GM23338 (cell line): Measurements from ENCODE around the gene SLC35G2. TPM values are rescaled to one million over a fixed set of nuclear protein-coding genes. Genes with fewer than 3 reads are reported as not detected.
"Not testable (repeated sequence)": the region's sequence is repeated elsewhere in the genome, so short reads cannot be mapped to it uniquely, and the experiment has no call there.

Source experiments
- ATAC-seq: fragments of 200-7000 bp; cut with Tn5 transposase; 3 replicates; pipeline ENCODE4 v1.9.1; 2020
- DNase-seq: peaks from one replicate; pipeline ENCODE4 v3.0.0-alpha.2; 2015; ENCODE audit warnings: low spot score
- H2AFZ ChIP-seq: fragments of 200-600 bp; sonication (generic); 2 replicates; pipeline ENCODE4 v1.8.0; 2016; ENCODE audit warnings: antibody characterized with exemption, mild to moderate bottlenecking, moderate library complexity
- H3F3A ChIP-seq: fragments of 200-600 bp; sonication (generic); replicated peaks from 2 replicates; pipeline ENCODE4 v1.8.0; 2017; ENCODE audit warnings: antibody characterized with exemption, mixed run types, low read depth
- H3K27ac ChIP-seq: fragments of 200-600 bp; sonication (generic); 2 replicates; pipeline ENCODE4 v1.6.1; 2016; ENCODE audit warnings: low read depth
- H3K27me3 ChIP-seq: fragments of 200-600 bp; sonication (generic); 2 replicates; pipeline ENCODE4 v1.8.0; 2016; ENCODE audit warnings: mild to moderate bottlenecking, mixed run types, moderate library complexity; ENCODE audit not compliant: insufficient read depth
- H3K36me3 ChIP-seq: fragments of 200-600 bp; sonication (generic); 2 replicates; pipeline ENCODE4 v1.8.0; 2016; ENCODE audit warnings: mild to moderate bottlenecking; ENCODE audit not compliant: insufficient read depth
- H3K4me1 ChIP-seq: fragments of 200-600 bp; sonication (generic); 2 replicates; pipeline ENCODE4 v1.8.0; 2016; ENCODE audit warnings: mild to moderate bottlenecking, moderate library complexity; ENCODE audit not compliant: insufficient read depth
- H3K4me2 ChIP-seq: fragments of 200-600 bp; sonication (generic); 2 replicates; pipeline ENCODE4 v1.7.1; 2017; ENCODE audit warnings: mixed run types
- H3K4me3 ChIP-seq: fragments of 200-600 bp; sonication (generic); 2 replicates; pipeline ENCODE4 v1.6.1; 2016; ENCODE audit warnings: mixed run types
- H3K79me2 ChIP-seq: fragments of 200-600 bp; sonication (generic); replicated peaks from 2 replicates; pipeline ENCODE4 v1.8.0; 2017; ENCODE audit warnings: mild to moderate bottlenecking; ENCODE audit not compliant: insufficient read depth
- H3K9me2 ChIP-seq: fragments of 200-600 bp; sonication (generic); 2 replicates; pipeline ENCODE4 v1.8.0; 2017; ENCODE audit not compliant: insufficient read depth
- H4K20me1 ChIP-seq: fragments of 200-600 bp; sonication (generic); replicated peaks from 2 replicates; pipeline ENCODE4 v1.8.0; 2017; ENCODE audit warnings: mild to moderate bottlenecking; ENCODE audit not compliant: insufficient read depth
- H3K27ac Mint-ChIP-seq: 2 replicates; pipeline ENCODE4 v1.8.0; 2020; ENCODE audit warnings: inconsistent platforms, mild to moderate bottlenecking, moderate library complexity, mixed read lengths
- H3K27me3 Mint-ChIP-seq: 3 replicates; pipeline ENCODE4 v1.8.0; 2022; ENCODE audit warnings: low read depth, mild to moderate bottlenecking, moderate library complexity, mixed read lengths, inconsistent platforms; ENCODE audit not compliant: insufficient read depth, poor library complexity
- H3K36me3 Mint-ChIP-seq: 3 replicates; pipeline ENCODE4 v1.8.0; 2021; ENCODE audit warnings: low read depth, mild to moderate bottlenecking, inconsistent platforms, moderate library complexity, mixed read lengths
- H3K4me1 Mint-ChIP-seq: 3 replicates; pipeline ENCODE4 v1.8.0; 2020; ENCODE audit warnings: mild to moderate bottlenecking, inconsistent platforms, mixed read lengths
- H3K4me3 Mint-ChIP-seq: 3 replicates; pipeline ENCODE4 v1.8.0; 2021; ENCODE audit warnings: moderate library complexity, mild to moderate bottlenecking, inconsistent platforms, mixed read lengths
- H3K9me3 Mint-ChIP-seq: 3 replicates; pipeline ENCODE4 v1.8.0; 2020; ENCODE audit warnings: moderate library complexity, mild to moderate bottlenecking, inconsistent platforms, mixed read lengths
- CREB1 ChIP-seq: fragments of 250-450 bp; sonication (Bioruptor Pico); IDR thresholded peaks from 2 replicates; pipeline ENCODE4 v1.5.0; 2020; ENCODE audit warnings: low read depth, mild to moderate bottlenecking, moderate library complexity
- JUNB ChIP-seq: IDR thresholded peaks from one replicate; pipeline ENCODE4 v1.6.1; 2016; ENCODE audit warnings: antibody characterized with exemption; ENCODE audit not compliant: unreplicated experiment
- NANOG ChIP-seq: IDR thresholded peaks from 2 replicates; pipeline ENCODE4 v1.6.1; 2016; ENCODE audit warnings: antibody characterized with exemption, borderline replicate concordance
- POLR2AphosphoS5 ChIP-seq: IDR thresholded peaks from 2 replicates; pipeline ENCODE4 v1.6.1; 2016; ENCODE audit warnings: antibody characterized with exemption, low read depth
- STAT1 ChIP-seq: IDR thresholded peaks from one replicate; pipeline ENCODE4 v1.6.1; 2016; ENCODE audit warnings: antibody characterized with exemption; ENCODE audit not compliant: unreplicated experiment
- ZNF114 ChIP-seq: fragments of 250-450 bp; sonication (Bioruptor Pico); IDR thresholded peaks from 2 replicates; pipeline ENCODE4 v1.5.0; 2020; ENCODE audit warnings: mild to moderate bottlenecking, moderate library complexity
- polyA plus RNA-seq: library from polyadenylated mRNA; unstranded; fragments of >200 nt; fragmentation: Nextera tagmentation; extraction: Ambion mirVana; gene quantifications from 2 replicates; pipeline ENCODE4 v1.2.1, GENCODE V29; 2016
- total RNA-seq: library from RNA; depleted of rRNA; stranded (reverse); fragments of >200 nt; shearing (Covaris generic); gene quantifications from 2 replicates; pipeline ENCODE4 v1.2.3, GENCODE V29; 2014
- TF ChIP-seq, protein P1 (sequence below): IDR thresholded peaks from 2 replicates; pipeline ENCODE4 v1.6.1; 2016; ENCODE audit warnings: antibody characterized with exemption
- TF ChIP-seq, protein P2 (sequence below): fragments of 250-450 bp; sonication (Bioruptor Pico); IDR thresholded peaks from 2 replicates; pipeline ENCODE4 v1.5.0; 2020; ENCODE audit warnings: mild to moderate bottlenecking, moderate library complexity

Gene SLC35G2
- total and polyA plus RNA-seq, 2 experiments from 2014 or later = 6.8 to 8.8 TPM

DNA sequence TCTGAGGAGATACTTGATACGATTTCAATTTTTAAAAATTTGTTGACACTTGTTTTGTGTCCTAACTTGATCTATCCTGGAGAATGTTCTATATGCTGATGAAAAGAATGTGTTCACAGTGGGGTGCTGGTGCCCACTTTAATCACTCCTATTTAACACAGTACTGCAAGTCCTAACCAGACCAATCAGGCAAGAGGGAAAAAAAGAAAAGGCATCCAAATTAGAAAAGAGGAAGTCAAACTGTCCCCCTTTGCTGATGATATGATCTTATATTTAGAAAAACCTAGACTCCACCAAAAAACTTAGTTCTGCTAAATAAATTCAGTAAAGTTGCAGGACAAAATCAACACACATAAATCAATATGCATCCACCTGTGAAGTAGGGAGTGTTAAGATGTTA lies 83.6 kb downstream of the SLC35G2 start:
- ATAC-seq = peak; percentile 28
- H3K27me3 Mint-ChIP-seq, DNase-seq, H2AFZ ChIP-seq, H3K27me3 ChIP-seq, H3K4me3 ChIP-seq, H3K9me3 Mint-ChIP-seq, H3K9me2 ChIP-seq, H3K36me3 ChIP-seq, H3K4me3 Mint-ChIP-seq, H3F3A ChIP-seq: not testable (repeated sequence)
- Mint-ChIP-seq H3K36me3 (peaks cover 12% of the 10 kb centered on the region), H3K4me1 (peaks cover 58% of the 10 kb centered on the region), H3K27ac (peak overlapping the region; percentile 94)
- Histone ChIP-seq H3K4me1 (peaks cover 51% of the 10 kb centered on the region), H4K20me1 (peaks cover 18% of the 10 kb centered on the region), H3K27ac (peak overlapping the region; percentile 72; the same call in 1 of the 2 replicates), H3K4me2 (peak overlapping the region; percentile 52), H3K79me2 (peaks cover 100% of the 10 kb centered on the region)

DNA sequence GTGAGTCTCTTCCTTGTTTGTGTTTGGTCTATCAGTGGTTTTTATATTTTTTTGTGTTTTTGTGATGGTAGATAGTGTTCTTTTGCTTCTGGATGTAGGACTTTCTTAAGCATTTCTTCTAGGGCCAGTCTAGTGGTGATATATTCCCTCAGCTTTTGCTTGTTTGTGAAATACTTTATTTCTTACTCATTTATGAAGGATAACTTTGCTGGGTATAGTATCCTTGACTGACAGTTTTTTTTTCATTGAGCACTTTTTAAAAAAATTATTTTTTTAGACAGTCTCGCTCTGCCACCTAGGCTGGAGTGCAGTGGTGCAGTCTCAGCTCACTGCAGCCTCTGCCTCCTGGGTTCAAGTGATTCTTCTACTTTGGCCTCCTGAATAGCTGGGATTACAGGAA lies 85.0 kb downstream of the SLC35G2 start:
- H3K9me2 ChIP-seq = no peaks in the 10 kb centered on the region
- peaks cover 63% of the 10 kb centered on the region for H3K4me1 Mint-ChIP-seq
- peaks cover 44% of the 10 kb centered on the region for H3K4me1 ChIP-seq
- no peaks in the 10 kb centered on the region for H3K36me3 ChIP-seq
- H2AFZ ChIP-seq = no peak overlapping the region
- no peak overlapping the region for H3K27ac Mint-ChIP-seq
- no peak for ATAC-seq
- H3K27me3 ChIP-seq = no peaks in the 10 kb centered on the region
- no peak for DNase-seq
- peaks cover 18% of the 10 kb centered on the region for H4K20me1 ChIP-seq
- TF ChIP-seq STAT1 (no peak), NANOG (no peak)
- no peak overlapping the region for H3K4me3 ChIP-seq
- H3K27ac ChIP-seq = no peak overlapping the region
- H3K36me3 Mint-ChIP-seq = peaks cover 12% of the 10 kb centered on the region
- H3K27me3 Mint-ChIP-seq = peaks cover 8% of the 10 kb centered on the region
- H3F3A ChIP-seq = no peaks in the 10 kb centered on the region
- no peaks in the 10 kb centered on the region; the same call in 2 of the 3 replicates for H3K9me3 Mint-ChIP-seq
- no peak overlapping the region for H3K4me3 Mint-ChIP-seq
- no peak overlapping the region for H3K4me2 ChIP-seq
- H3K79me2 ChIP-seq = peaks cover 100% of the 10 kb centered on the region

DNA sequence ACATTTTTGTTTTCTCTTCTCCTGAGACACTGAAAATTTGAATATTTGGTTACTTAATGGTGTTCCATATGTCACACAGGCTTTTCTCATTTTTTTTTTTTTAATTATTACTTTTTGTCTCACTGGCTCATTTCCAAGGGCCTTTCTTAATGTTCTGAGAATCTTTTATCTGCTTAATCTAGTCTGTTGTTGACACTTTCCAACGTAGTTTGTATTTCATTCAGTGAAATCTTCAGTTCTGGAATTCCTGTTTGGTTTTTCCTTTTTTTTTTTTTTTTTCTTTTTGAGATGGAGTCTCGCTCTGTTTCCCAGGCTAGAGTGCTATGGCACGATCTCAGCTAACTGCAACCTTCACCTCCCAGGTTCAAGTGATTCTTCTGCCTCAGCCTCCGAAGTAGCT lies 85.8 kb downstream of the SLC35G2 start:
- Mint-ChIP-seq H3K4me1 (peaks cover 60% of the 10 kb centered on the region), H3K9me3 (no peaks in the 10 kb centered on the region; the same call in 2 of the 3 replicates), H3K27me3 (peaks cover 7% of the 10 kb centered on the region), H3K36me3 (peaks cover 8% of the 10 kb centered on the region), H3K4me3 (no peak overlapping the region), H3K27ac (no peak overlapping the region)
- Histone ChIP-seq H2AFZ (no peak overlapping the region), H3K4me3 (no peak overlapping the region), H3K36me3 (no peaks in the 10 kb centered on the region), H3K9me2 (no peaks in the 10 kb centered on the region), H3K27ac (no peak overlapping the region), H3K79me2 (peaks cover 100% of the 10 kb centered on the region), H3F3A (no peaks in the 10 kb centered on the region), H3K4me1 (peaks cover 45% of the 10 kb centered on the region), H3K4me2 (no peak overlapping the region), H4K20me1 (peaks cover 18% of the 10 kb centered on the region), H3K27me3 (no peaks in the 10 kb centered on the region)
- ATAC-seq (no peak), DNase-seq (no peak)
- no peak for TF ChIP-seq ZNF114 (CRISPR knock-in tag)
- TF ChIP-seq NANOG = no peak
- TF ChIP-seq, protein P1, sequence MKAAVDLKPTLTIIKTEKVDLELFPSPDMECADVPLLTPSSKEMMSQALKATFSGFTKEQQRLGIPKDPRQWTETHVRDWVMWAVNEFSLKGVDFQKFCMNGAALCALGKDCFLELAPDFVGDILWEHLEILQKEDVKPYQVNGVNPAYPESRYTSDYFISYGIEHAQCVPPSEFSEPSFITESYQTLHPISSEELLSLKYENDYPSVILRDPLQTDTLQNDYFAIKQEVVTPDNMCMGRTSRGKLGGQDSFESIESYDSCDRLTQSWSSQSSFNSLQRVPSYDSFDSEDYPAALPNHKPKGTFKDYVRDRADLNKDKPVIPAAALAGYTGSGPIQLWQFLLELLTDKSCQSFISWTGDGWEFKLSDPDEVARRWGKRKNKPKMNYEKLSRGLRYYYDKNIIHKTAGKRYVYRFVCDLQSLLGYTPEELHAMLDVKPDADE = no peak
- no peak for TF ChIP-seq JUNB
- no peak for TF ChIP-seq POLR2AphosphoS5
- no peak for TF ChIP-seq CREB1 (CRISPR knock-in tag)
- TF ChIP-seq, protein P2, sequence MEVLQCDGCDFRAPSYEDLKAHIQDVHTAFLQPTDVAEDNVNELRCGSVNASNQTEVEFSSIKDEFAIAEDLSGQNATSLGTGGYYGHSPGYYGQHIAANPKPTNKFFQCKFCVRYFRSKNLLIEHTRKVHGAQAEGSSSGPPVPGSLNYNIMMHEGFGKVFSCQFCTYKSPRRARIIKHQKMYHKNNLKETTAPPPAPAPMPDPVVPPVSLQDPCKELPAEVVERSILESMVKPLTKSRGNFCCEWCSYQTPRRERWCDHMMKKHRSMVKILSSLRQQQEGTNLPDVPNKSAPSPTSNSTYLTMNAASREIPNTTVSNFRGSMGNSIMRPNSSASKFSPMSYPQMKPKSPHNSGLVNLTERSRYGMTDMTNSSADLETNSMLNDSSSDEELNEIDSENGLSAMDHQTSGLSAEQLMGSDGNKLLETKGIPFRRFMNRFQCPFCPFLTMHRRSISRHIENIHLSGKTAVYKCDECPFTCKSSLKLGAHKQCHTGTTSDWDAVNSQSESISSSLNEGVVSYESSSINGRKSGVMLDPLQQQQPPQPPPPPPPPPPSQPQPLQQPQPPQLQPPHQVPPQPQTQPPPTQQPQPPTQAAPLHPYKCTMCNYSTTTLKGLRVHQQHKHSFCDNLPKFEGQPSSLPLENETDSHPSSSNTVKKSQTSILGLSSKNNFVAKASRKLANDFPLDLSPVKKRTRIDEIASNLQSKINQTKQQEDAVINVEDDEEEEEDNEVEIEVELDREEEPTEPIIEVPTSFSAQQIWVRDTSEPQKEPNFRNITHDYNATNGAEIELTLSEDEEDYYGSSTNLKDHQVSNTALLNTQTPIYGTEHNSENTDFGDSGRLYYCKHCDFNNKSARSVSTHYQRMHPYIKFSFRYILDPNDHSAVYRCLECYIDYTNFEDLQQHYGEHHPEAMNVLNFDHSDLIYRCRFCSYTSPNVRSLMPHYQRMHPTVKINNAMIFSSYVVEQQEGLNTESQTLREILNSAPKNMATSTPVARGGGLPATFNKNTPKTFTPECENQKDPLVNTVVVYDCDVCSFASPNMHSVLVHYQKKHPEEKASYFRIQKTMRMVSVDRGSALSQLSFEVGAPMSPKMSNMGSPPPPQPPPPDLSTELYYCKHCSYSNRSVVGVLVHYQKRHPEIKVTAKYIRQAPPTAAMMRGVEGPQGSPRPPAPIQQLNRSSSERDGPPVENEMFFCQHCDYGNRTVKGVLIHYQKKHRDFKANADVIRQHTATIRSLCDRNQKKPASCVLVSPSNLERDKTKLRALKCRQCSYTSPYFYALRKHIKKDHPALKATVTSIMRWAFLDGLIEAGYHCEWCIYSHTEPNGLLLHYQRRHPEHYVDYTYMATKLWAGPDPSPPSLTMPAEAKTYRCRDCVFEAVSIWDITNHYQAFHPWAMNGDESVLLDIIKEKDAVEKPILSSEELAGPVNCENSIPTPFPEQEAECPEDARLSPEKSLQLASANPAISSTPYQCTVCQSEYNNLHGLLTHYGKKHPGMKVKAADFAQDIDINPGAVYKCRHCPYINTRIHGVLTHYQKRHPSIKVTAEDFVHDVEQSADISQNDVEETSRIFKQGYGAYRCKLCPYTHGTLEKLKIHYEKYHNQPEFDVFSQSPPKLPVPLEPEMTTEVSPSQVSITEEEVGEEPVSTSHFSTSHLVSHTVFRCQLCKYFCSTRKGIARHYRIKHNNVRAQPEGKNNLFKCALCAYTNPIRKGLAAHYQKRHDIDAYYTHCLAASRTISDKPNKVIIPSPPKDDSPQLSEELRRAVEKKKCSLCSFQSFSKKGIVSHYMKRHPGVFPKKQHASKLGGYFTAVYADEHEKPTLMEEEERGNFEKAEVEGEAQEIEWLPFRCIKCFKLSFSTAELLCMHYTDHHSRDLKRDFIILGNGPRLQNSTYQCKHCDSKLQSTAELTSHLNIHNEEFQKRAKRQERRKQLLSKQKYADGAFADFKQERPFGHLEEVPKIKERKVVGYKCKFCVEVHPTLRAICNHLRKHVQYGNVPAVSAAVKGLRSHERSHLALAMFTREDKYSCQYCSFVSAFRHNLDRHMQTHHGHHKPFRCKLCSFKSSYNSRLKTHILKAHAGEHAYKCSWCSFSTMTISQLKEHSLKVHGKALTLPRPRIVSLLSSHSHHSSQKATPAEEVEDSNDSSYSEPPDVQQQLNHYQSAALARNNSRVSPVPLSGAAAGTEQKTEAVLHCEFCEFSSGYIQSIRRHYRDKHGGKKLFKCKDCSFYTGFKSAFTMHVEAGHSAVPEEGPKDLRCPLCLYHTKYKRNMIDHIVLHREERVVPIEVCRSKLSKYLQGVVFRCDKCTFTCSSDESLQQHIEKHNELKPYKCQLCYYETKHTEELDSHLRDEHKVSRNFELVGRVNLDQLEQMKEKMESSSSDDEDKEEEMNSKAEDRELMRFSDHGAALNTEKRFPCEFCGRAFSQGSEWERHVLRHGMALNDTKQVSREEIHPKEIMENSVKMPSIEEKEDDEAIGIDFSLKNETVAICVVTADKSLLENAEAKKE (CRISPR knock-in tag) = no peak
